Muscle layer of duodenum (tissue), 2 donors: ENCODE data around the gene PXDC1.
A peak's percentile ranks its signal among the peaks of the same experiment; 100 is the strongest.

Experiments used
- H3K27ac ChIP-seq: one replicate; pipeline ENCODE4 v1.7.0; 2013; ENCODE audit warnings: mild to moderate bottlenecking, low read length
- H3K27me3 ChIP-seq: one replicate; pipeline ENCODE4 v1.7.0; 2013; ENCODE audit warnings: low read depth, mild to moderate bottlenecking, control low read depth, low read length
- H3K36me3 ChIP-seq, 2 donors: one replicate each; pipeline ENCODE4 v1.7.0; 2013; ENCODE audit warnings: low read length in 2 of 2, control low read depth in 1 of 2, mild to moderate bottlenecking in 1 of 2; ENCODE audit not compliant: insufficient read depth in 2 of 2, control insufficient read depth in 1 of 2
- H3K4me1 ChIP-seq, 2 donors: one replicate each; pipeline ENCODE4 v1.7.0; 2013; ENCODE audit warnings: low read length in 2 of 2, mild to moderate bottlenecking in 2 of 2, control low read depth in 1 of 2, moderate library complexity in 1 of 2; ENCODE audit not compliant: insufficient read depth in 2 of 2, control insufficient read depth in 1 of 2
- H3K4me3 ChIP-seq, 2 donors: one replicate each; pipeline ENCODE4 v1.7.0; 2013; ENCODE audit warnings: low read length in 2 of 2, low read depth in 1 of 2, mild to moderate bottlenecking in 1 of 2
- H3K9me3 ChIP-seq, 2 donors: one replicate each; pipeline ENCODE4 v1.7.0; 2013; ENCODE audit warnings: low read length in 2 of 2, control low read depth in 1 of 2, mild to moderate bottlenecking in 1 of 2; ENCODE audit not compliant: control insufficient read depth in 1 of 2
- donor health status: healthy.

Gene PXDC1, protein sequence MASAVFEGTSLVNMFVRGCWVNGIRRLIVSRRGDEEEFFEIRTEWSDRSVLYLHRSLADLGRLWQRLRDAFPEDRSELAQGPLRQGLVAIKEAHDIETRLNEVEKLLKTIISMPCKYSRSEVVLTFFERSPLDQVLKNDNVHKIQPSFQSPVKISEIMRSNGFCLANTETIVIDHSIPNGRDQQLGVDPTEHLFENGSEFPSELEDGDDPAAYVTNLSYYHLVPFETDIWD

DNA sequence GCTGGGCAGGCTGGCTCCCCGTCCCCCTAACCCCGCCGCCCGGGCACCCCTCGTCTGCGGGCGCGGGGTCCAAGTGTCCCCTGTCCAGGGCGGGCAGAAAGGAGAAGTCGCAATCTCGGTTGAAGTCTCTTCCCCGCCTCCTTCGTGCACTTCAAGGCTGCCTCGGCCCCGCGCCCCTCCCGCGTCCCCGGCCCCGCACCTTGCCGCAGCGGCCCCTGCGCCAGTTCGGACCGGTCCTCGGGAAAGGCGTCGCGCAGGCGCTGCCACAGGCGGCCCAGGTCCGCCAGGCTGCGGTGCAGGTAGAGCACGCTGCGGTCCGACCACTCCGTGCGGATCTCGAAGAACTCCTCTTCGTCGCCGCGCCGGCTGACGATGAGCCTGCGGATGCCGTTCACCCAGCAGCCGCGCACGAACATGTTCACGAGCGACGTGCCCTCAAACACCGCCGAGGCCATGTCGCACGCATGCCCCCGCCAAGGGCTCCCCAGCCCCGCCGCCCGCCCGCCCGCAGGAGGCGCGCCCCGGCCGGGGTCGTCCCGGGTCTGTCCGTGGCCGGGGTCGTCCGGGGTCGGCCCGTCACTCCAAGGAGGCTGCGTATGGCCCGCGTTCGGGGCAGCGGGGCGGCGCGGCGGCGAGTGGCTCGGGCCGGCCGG is at the start of gene PXDC1:
Gene PXDC1 (minus strand): TSS at position 637 of the 653 bp plus-strand sequence. CDS start 182 bp downstream, at position 455.
- Histone ChIP-seq H3K27me3 (no peaks in the 10 kb centered on the region), H3K4me3 (peak within 1 kb of the TSS; percentile 59 to 77), H3K9me3 (no peaks in the 10 kb centered on the region), H3K4me1 (peaks cover 12 to 35% of the 10 kb centered on the region in 2 donors), H3K27ac (peak within 1 kb of the TSS; percentile 71), H3K36me3 (peaks cover 0 to 13% of the 10 kb centered on the region in 2 donors)

DNA sequence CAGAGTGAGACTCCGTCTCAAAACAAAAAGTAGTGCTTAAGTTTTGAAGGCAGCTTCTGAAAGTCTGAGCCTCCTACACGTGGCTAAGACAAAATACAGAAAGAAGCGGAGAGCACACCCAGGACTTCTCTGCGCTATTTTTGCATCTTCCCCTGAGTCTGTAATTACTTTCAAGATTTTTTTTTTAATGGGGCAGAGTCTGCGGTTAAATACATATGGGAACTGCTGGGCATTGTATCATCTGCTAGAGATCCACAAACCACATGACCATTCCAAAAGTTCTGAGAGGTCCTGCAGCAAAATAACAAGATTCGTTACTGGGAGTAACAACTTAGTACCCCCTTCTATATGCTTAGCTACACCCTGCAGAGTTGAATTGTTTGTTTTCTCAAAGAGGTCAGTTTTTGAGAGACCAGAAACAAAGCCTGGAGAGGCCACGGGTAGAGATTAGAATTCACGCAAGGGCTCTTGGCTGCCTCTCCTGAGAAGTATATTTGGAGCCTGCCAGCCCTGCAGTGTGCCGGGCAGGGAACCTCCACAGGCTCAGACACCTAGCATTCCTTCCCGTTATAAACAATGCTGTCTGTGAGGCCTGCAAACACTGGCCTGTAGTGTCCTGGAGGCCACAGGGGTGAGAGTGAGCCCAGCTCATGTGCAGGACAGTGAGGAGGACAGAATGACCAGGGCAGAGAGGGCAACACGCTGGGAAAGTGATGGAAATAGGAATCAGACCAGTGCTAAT is 49.5 kb upstream of the PXDC1 start:
- H3K4me1 ChIP-seq: peaks cover 0 to 6% of the 10 kb centered on the region in 2 donors

DNA sequence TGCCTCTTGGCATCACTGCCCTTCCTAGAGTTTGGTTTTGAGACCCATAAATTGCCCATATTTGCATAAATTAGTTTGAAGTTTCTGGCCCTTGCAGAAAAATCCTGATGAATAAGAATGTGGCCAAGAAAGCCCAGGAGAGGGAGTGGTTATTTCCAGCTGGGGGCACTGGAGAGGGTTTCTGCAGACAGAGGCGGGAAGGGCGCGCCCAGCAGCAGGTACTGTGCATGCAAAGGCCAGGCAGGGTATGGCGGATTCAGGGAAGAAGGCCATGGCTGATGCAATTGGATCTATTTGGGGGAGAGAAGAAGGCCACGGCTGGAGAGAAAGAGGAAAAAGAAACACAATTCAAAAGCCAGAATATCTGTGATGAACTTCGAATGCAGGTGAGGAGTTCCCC is 48.2 kb upstream of the PXDC1 start:
- Histone ChIP-seq H3K36me3 (no peaks in the 10 kb centered on the region), H3K4me1 (peaks cover 0 to 6% of the 10 kb centered on the region in 2 donors), H3K9me3 (no peaks in the 10 kb centered on the region), H3K27ac (no peak overlapping the region), H3K4me3 (no peak overlapping the region), H3K27me3 (no peaks in the 10 kb centered on the region)

More for the DNA sequence above, 49.5 kb upstream of the PXDC1 start:
- H3K4me3 ChIP-seq: no peak overlapping the region
- no peaks in the 10 kb centered on the region for H3K36me3 ChIP-seq
- no peaks in the 10 kb centered on the region for H3K27me3 ChIP-seq
- H3K27ac ChIP-seq: no peak overlapping the region
- H3K9me3 ChIP-seq: no peaks in the 10 kb centered on the region

DNA sequence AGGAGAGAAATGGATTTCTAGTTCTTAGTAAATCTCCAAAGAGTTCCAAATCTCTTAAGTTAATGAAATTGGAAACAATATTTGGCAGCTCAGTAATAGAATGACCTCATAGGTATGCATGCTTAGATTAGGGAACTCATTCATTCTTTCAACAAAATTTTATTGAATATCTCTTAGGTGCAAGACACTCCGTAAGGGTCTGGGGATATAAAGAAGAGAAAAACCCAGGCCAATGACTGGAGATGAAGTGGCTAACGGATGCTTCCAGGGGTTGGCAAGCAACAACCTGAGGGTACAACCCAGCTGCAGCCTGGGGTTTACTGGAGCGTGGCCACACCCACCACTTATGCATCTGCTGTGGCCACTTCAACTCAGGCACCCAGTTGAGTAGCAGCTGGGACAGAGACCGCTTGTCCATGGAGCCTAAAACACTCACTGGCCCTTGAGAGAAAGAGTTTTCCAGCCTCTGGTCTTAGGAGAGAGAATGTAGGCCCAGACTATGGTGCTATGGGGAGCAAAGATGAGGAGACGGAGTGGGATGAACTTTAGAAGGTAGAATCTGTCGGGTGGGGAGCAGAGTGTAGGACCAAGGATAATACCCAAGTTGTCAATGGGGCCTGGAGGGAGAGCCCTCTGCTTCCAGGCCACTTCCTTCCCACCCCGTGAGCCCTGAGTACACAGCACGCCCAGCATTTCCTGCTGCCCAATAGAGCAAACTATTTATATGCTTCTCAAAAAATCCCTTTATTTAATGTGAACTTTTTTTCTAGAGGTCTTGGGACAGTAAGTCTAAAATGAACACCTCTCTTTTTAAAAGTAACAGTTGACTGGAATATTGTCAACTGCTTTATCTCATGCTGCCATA is 46.8 kb upstream of the PXDC1 start:
- no peaks in the 10 kb centered on the region for H3K36me3 ChIP-seq
- H3K27ac ChIP-seq: no peak overlapping the region
- no peak overlapping the region for H3K4me3 ChIP-seq
- peaks cover 0 to 6% of the 10 kb centered on the region in 2 donors for H3K4me1 ChIP-seq
- no peaks in the 10 kb centered on the region for H3K27me3 ChIP-seq
- no peaks in the 10 kb centered on the region for H3K9me3 ChIP-seq

DNA sequence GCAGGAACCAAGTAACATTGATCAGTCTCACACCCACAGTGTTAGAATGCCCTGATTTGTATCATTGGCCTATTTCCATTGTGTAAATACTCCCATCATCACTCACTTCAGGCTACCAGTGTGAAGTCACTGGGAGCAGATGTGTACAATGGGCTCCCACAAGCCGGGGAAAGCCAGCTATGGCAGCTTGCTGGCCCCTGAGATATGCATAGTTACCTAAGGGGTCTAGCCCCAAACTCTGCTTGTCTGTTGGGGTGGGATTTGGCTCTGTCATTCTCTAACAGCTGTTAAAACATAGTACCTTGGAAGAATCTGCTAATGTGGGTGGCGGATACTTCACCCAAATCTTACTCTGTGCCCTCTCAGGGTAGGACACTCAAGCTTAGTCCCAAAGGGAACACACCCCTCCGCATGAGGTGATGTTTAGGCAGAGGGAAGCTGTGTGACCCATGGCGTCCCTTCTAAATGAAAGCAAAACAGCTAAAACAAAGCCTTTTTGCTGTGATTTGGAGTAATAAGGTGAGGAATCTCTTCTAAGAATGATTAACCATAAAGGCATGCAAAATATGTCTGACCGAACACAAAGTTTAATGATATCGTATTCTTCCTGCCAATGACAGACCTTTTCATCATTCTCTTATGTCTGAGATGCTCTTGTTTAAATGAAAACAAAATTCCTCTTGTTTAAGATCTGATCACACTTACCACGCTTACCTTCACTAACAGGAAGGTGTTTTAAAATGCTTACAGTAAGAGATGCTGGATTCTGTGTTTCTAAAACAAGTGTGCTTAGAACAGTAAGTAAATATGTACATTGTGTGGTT is 45.9 kb upstream of the PXDC1 start:
- no peak overlapping the region for H3K27ac ChIP-seq
- H3K4me3 ChIP-seq: no peak overlapping the region
- peaks cover 0 to 6% of the 10 kb centered on the region in 2 donors for H3K4me1 ChIP-seq

DNA sequence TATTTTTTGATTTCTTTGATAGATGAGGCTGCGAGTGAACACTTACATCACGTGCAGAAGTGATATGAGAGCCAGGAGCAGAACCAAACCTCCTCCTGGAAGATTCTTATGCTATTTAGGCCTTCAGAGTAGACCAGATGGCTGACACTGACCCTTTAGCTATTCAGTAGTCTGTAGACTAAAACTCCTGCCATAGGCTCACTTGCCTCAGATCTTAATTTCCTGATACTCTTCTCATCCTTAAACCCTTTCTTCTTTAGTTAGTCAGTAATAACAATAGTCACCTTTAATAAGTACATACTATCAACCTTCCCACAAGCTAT is 45.2 kb upstream of the PXDC1 start:
- Histone ChIP-seq H3K27me3 (no peaks in the 10 kb centered on the region), H3K4me1 (peaks cover 0 to 6% of the 10 kb centered on the region in 2 donors), H3K27ac (no peak overlapping the region)

More for the DNA sequence above, 45.9 kb upstream of the PXDC1 start:
- H3K36me3 ChIP-seq: no peaks in the 10 kb centered on the region
- H3K27me3 ChIP-seq: no peaks in the 10 kb centered on the region
- no peaks in the 10 kb centered on the region for H3K9me3 ChIP-seq

DNA sequence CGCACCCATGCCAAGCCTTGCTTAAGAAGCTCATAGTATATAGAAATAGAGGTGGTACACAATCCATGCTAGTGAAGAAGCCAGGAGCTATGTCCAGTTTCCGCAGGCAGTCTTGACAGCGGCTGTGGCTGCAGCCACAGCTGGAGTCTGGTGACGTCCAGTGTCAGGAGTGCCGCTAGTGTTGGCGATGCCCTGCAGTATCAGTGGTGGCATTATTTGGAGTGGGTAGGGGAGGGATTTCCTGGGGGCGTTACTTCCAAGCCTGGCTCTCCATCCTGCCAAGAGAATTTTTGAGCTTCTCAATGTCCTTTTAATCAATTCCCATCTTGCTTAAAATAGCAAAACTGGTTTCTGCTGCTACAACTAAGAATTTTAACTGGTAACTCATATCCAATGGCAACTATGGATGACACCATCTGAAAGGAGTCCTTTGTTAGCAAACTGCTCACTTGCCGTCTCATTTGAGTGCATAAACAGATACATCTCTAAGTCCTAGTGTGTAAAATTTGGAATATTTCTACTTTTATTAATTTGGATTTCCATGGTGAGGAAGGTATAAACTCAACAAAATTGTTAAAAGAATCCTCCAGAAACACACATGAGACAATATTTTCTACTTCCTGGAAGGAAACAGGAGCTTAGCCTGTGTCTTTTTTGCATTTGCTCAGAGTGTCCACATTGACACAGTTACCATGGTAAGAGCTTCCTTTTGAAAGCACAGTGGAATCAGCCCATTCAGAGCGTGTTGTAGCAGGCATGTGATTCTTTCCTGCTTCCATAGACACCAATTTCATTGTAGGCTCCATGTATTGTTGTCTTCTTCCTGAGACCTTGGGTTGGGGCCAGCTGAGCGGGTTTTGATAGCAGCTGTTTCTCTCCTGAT is 44.6 kb upstream of the PXDC1 start:
- no peak overlapping the region for H3K4me3 ChIP-seq
- H3K27me3 ChIP-seq: no peaks in the 10 kb centered on the region
- H3K36me3 ChIP-seq: no peaks in the 10 kb centered on the region
- peaks cover 0 to 6% of the 10 kb centered on the region in 2 donors for H3K4me1 ChIP-seq
- H3K9me3 ChIP-seq: no peaks in the 10 kb centered on the region
- no peak overlapping the region for H3K27ac ChIP-seq

More for the DNA sequence above, 45.2 kb upstream of the PXDC1 start:
- Histone ChIP-seq H3K4me3 (no peak overlapping the region), H3K9me3 (no peaks in the 10 kb centered on the region), H3K36me3 (no peaks in the 10 kb centered on the region)

DNA sequence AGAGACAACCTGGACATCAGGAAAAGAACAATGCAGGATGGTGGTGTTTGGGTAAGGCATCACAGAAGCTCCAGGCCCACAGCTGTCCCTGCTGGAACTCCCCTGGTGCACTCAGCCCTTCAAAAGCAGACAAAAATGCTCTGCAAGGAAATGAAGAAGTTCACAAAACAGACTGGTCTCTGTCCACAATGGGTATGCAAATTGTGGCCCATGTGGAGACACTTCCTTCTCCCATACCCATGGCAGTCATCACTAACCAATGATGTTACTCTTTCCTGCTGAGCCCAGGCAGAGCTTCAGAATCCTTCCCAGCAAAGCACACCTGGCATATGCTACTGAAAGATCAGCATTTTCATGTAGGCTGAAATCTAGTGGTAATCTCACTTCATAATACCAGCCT is 42.6 kb upstream of the PXDC1 start:
- H3K9me3 ChIP-seq: no peaks in the 10 kb centered on the region
- no peaks in the 10 kb centered on the region for H3K36me3 ChIP-seq
- peaks cover 0 to 6% of the 10 kb centered on the region in 2 donors for H3K4me1 ChIP-seq
- no peak overlapping the region for H3K4me3 ChIP-seq
- no peaks in the 10 kb centered on the region for H3K27me3 ChIP-seq
- H3K27ac ChIP-seq: no peak overlapping the region

DNA sequence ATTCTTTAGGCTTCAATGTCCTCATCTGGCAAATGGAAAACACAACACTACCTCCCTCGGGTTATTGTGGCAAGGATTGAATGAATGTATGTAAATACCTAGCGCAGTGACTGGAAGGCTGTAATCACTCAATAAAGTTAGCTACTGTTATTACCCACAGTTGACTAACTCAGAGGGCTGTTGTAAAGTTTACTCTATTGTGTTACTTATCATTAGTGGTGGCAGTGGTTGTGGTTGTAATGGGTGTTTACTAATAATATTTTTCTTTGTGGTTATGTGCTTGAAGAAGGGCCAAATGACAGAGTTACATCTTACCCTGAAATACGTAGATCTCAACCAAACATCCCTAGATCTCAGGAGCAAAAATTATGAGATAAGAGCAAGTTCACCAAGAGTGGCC is 42.0 kb upstream of the PXDC1 start:
- no peaks in the 10 kb centered on the region for H3K27me3 ChIP-seq
- no peak overlapping the region for H3K4me3 ChIP-seq
- no peak overlapping the region for H3K27ac ChIP-seq
- H3K4me1 ChIP-seq: peaks cover 0 to 6% of the 10 kb centered on the region in 2 donors
- H3K36me3 ChIP-seq: no peaks in the 10 kb centered on the region
- no peaks in the 10 kb centered on the region for H3K9me3 ChIP-seq
